ENCODE measurements around the gene PCSK6.
"Not testable (repeated sequence)": the region's sequence is repeated elsewhere in the genome, so short reads cannot be mapped to it uniquely, and the experiment has no call there.

PCSK6 gene

GRCh38 chr15:101376615-101377395 lies 112.7 kb downstream of the PCSK6 start:
- no peak for DNase-seq (ENCODE audit: low spot score)

- not testable (repeated sequence) for DNase-seq (ENCODE audit: low spot score)
Measured at GRCh38 chr15:101375006-101375405, 114.5 kb downstream of the PCSK6 start.

GRCh38 chr15:101374326-101374725 lies 115.2 kb downstream of the PCSK6 start:
- DNase-seq (ENCODE audit: low spot score), result no peak

GRCh38 chr15:101373577-101373976 lies 115.9 kb downstream of the PCSK6 start:
- no peak for DNase-seq (ENCODE audit: low spot score)

- no peak for DNase-seq (ENCODE audit: low spot score)
Measured at GRCh38 chr15:101372960-101373525, 116.5 kb downstream of the PCSK6 start.

DNA sequence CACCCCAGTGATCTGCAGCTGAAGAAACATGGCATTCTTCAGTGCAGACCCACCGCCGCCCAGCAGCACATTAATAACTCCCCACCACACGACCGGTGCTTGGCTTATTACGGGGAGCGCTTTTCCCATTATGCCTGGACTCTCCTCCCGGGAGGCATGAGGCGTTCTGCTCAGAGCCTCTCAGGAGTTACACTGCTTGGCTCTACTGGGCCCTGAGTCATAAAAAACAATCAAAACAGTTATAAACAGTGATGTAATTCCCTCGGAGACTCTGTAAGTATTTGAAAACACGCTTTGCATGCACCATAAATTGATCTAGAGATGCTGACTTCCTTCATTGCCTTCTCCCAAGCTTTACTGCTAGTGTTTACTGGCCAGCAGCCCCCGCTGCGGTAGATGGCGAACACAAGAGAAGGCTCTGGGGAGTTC lies 117.3 kb downstream of the PCSK6 start:
- DNase-seq (ENCODE audit: low spot score), result no peak

GRCh38 chr15:101371519-101371918 lies 118.0 kb downstream of the PCSK6 start:
- DNase-seq (ENCODE audit: low spot score), result no peak

GRCh38 chr15:101371081-101371480 lies 118.4 kb downstream of the PCSK6 start:
- no peak for DNase-seq (ENCODE audit: low spot score)

DNA sequence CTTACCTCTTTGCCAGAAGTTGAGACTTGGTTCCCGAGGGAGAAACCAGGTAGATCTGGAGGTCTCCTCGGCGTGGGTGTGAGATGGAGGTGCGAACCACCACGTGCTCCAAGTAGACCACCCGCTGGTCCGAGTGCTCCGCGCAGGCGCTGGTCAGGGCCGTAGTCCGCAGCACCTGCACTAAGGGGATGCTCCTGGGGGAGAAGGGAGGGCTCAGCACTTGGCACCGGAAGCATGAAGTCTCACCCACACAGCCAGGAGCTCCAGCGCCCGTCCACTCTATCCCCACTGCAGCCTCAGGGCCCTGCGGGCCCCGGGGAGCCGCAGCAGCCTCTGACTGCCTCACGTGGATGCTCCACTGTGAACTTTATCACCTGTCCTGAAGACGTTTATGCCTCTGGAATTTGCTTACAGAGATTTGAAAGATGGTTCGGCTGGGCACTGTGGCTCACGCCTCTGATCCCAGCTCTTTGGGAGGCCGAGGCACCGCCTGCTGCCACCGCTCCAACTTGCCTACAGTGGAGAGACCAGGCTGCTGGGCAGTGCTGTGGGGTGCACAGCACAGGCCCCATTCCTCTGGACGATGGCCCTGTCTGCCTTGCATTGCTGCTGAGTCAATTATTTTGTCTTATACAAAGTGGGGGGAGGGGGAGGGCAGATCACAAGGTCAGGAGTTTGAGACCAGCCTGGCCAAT lies 119.0 kb downstream of the PCSK6 start:
- DNase-seq (ENCODE audit: low spot score), result no peak

GRCh38 chr15:101369676-101370075 lies 119.8 kb downstream of the PCSK6 start:
- DNase-seq (ENCODE audit: low spot score), result no peak

DNA sequence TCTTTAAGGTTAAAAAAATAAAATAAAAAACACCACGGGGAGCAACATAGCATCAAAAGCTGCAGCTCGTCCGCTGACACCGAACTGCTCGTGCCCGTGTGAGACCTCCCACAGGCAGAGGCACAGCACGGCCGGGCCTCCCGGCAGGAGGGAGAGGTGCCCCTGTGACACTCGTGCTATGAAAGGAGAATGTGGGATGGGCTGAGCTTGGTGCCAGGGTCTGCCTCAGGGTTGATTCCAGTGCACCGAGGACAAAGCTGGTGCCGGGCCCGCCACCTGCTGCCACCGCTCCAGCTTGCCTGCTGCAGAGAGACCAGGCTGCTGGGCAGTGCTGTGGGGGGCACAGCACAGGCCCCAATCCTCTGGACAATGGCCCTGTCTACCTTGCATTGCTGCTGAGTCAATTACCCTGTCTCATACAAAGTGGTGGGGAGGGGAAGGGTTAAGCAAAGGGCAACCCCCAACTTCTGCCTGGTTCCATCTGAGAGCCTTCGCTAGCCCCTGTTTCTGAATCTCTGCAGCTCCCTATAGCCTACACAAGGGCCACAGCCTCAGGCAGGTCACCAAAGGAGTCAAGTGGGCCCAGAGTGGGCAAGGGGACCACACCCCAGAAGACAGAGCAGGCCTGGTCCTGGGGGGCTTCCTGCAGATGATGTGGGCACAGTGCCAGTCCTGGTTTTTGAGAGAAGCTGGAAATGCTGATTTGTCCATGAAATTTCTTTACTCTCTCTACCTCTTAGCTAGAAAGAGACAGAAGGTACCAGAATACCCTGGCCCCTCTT lies 120.5 kb downstream of the PCSK6 start:
- DNase-seq (ENCODE audit: low spot score), result no peak

- DNase-seq (ENCODE audit: low spot score), result no peak
Measured at GRCh38 chr15:101368086-101368780, 121.3 kb downstream of the PCSK6 start.

GRCh38 chr15:101366853-101367252 lies 122.7 kb downstream of the PCSK6 start:
- DNase-seq (ENCODE audit: low spot score), result no peak

- DNase-seq (ENCODE audit: low spot score), result no peak
Measured at GRCh38 chr15:101362986-101363566, 126.4 kb downstream of the PCSK6 start.

GRCh38 chr15:101362359-101362758 lies 127.1 kb downstream of the PCSK6 start:
- DNase-seq (ENCODE audit: low spot score), result no peak

GRCh38 chr15:101361418-101361817 lies 128.1 kb downstream of the PCSK6 start:
- no peak for DNase-seq (ENCODE audit: low spot score)

DNA sequence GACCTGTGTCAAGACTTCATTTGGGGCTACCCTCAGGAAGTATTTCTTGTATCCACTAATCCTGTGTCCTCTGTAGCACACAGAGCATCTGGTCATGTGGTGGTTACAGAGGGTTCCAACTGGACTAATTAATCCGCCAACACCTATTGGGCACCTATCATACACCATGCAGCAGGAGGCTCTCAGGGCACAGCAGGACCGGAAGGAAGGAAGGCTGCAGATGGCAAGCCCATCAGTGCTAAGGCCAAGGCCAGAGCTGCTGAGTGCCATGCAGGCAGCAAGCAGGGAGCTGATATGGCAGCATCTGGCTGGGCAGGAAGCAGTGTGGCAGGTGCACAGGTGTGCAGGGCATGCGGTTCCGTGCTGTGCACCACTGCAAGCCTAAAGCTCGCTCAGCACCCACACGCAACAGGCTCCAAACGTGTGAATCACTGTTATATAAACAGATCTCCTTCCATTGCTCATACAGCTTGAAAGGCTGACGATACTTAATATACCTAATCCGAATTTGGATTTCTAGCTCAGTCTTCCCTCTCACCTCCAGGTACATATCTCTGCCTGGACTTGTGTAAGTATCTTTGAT lies 130.1 kb downstream of the PCSK6 start:
- no peak for DNase-seq (ENCODE audit: low spot score)

DNA sequence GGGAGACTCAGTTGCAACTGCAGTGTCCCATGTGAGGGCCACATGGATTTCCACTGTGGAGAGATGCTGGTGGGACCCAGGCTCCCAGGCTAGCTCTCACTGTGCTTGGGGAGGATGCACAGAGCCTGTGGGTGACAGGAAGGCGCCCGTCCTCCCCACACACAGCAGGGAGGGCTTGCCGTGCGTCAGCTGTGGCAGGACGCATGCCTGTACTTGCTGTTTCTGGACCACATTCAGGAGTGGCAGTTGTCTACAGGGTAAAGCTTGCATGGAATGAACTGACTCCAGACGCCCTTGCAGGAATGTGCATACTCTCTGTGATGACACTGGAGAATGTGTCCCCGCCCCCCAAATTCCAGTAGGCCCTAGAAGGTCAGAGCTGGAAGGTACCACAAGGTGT lies 130.6 kb downstream of the PCSK6 start:
- no peak for DNase-seq (ENCODE audit: low spot score)

GRCh38 chr15:101357885-101358284 lies 131.6 kb downstream of the PCSK6 start:
- DNase-seq (ENCODE audit: low spot score), result no peak

GRCh38 chr15:101357333-101357732 lies 132.2 kb downstream of the PCSK6 start:
- DNase-seq (ENCODE audit: low spot score), result no peak

All from activated CD4-positive, alpha-beta T cell treated with anti-CD3 and anti-CD28 coated beads, Interleukin-2, Interleukin-4, amounts not matched to agents 100 ng/mL and 50 ng/mL, durations not matched to agents 16 hours and 8 hours (primary cell).